Endothelial cell of umbilical vein (primary cell): Measurements from ENCODE around the gene NTMT2.

Experiments
- POLR2A ChIP-seq: IDR thresholded peaks from 2 replicates; pipeline ENCODE4 v1.6.1; 2012; ENCODE audit warnings: low read depth, mild to moderate bottlenecking, control low read depth, low read length
- TF ChIP-seq, protein P1 (sequence below), 2 donors: IDR thresholded peaks; 1 replicate in 1 of 2; 2 replicates in 1 of 2; pipeline ENCODE4 v1.5.1; 2011; ENCODE audit warnings: low read length in 2 of 2, mild to moderate bottlenecking in 2 of 2, moderate library complexity in 2 of 2, control low read depth in 1 of 2, inconsistent platforms in 1 of 2, low read depth in 1 of 2; ENCODE audit not compliant: insufficient read depth in 1 of 2; ENCODE audit errors: extremely low read depth in 1 of 2

DNA sequence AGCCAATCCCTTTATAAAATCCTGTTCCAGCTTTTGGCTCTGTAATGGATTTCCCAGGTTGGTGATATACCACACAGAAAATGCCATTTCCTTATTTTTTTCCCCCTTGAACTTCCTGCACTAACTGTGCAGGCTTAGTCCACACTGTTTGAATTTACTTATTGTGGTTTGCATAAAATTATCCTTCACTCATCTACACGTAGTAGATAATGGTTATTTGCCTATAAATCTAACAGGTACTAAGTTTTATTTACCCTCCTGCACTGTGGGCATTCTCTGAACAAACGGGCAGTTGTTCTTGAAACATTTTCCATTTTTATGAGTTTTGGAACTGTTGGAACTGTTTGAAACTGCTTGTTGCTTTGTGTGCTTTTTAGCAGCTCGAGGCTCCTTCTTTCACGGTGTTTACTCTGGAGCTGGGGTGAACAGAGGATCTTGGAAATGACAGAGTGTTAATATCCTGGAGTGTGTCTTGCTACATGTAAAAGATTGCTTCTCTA is 48.3 kb upstream of the NTMT2 start:
- TF ChIP-seq, protein P1, sequence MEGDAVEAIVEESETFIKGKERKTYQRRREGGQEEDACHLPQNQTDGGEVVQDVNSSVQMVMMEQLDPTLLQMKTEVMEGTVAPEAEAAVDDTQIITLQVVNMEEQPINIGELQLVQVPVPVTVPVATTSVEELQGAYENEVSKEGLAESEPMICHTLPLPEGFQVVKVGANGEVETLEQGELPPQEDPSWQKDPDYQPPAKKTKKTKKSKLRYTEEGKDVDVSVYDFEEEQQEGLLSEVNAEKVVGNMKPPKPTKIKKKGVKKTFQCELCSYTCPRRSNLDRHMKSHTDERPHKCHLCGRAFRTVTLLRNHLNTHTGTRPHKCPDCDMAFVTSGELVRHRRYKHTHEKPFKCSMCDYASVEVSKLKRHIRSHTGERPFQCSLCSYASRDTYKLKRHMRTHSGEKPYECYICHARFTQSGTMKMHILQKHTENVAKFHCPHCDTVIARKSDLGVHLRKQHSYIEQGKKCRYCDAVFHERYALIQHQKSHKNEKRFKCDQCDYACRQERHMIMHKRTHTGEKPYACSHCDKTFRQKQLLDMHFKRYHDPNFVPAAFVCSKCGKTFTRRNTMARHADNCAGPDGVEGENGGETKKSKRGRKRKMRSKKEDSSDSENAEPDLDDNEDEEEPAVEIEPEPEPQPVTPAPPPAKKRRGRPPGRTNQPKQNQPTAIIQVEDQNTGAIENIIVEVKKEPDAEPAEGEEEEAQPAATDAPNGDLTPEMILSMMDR (IDR thresholded peaks at IDR 0.05; ENCODE audit: extremely low read depth in 1 of 2, insufficient read depth in 1 of 2, low read depth in 1 of 2, low read length in 2 of 2) = no peak
- TF ChIP-seq POLR2A = no peak
